Adipocyte (in vitro differentiated cells): ENCODE data around the gene UBXN10.

Experiments used
- DNase-seq: peaks from one replicate; pipeline ENCODE4 v3.0.0-alpha.2; 2015; ENCODE audit warnings: low read depth
- H3K27me3 ChIP-seq: replicated peaks from 2 replicates; pipeline ENCODE4 v1.7.0; 2013; ENCODE audit warnings: mild to moderate bottlenecking, low read length, moderate library complexity; ENCODE audit not compliant: control insufficient read depth, insufficient read depth
- H3K36me3 ChIP-seq: 2 replicates; pipeline ENCODE4 v1.7.0; 2013; ENCODE audit warnings: low read length, mild to moderate bottlenecking, moderate library complexity; ENCODE audit not compliant: control insufficient read depth, insufficient read depth, severe bottlenecking
- H3K4me1 ChIP-seq: 2 replicates; pipeline ENCODE4 v1.7.0; 2013; ENCODE audit warnings: mild to moderate bottlenecking, low read length, moderate library complexity; ENCODE audit not compliant: control insufficient read depth, insufficient read depth
- H3K4me3 ChIP-seq: 2 replicates; pipeline ENCODE4 v1.7.0; 2013; ENCODE audit warnings: mild to moderate bottlenecking, low read length, moderate library complexity
- H3K9ac ChIP-seq: 2 replicates; pipeline ENCODE4 v1.7.0; 2013; ENCODE audit warnings: mild to moderate bottlenecking, low read length, moderate library complexity
- H3K9me3 ChIP-seq: 2 replicates; pipeline ENCODE4 v1.7.0; 2013; ENCODE audit warnings: mild to moderate bottlenecking, low read length, moderate library complexity; ENCODE audit not compliant: control insufficient read depth

UBXN10 gene

GRCh38 chr1:20187103-20187812, 1.4 kb downstream of the UBXN10 start:
- H3K9ac ChIP-seq: no peak overlapping the region
- DNase-seq: no peak
- H3K36me3 ChIP-seq: no peaks in the 10 kb centered on the region
- peaks cover 9% of the 10 kb centered on the region for H3K4me1 ChIP-seq
- peaks cover 73% of the 10 kb centered on the region for H3K27me3 ChIP-seq
- no peak overlapping the region for H3K4me3 ChIP-seq
- H3K9me3 ChIP-seq: no peaks in the 10 kb centered on the region

GRCh38 chr1:20187813-20188454, 2.0 kb downstream of the UBXN10 start:
- Histone ChIP-seq H3K9ac (no peak overlapping the region), H3K36me3 (no peaks in the 10 kb centered on the region), H3K4me3 (no peak overlapping the region), H3K9me3 (no peaks in the 10 kb centered on the region), H3K4me1 (peaks cover 16% of the 10 kb centered on the region), H3K27me3 (peaks cover 70% of the 10 kb centered on the region)
- DNase-seq: no peak

GRCh38 chr1:20188455-20188817, 2.5 kb downstream of the UBXN10 start:
- no peaks in the 10 kb centered on the region for H3K36me3 ChIP-seq
- no peak overlapping the region for H3K9ac ChIP-seq
- peaks cover 65% of the 10 kb centered on the region for H3K27me3 ChIP-seq
- no peak overlapping the region for H3K4me3 ChIP-seq
- no peaks in the 10 kb centered on the region for H3K9me3 ChIP-seq
- H3K4me1 ChIP-seq: peaks cover 16% of the 10 kb centered on the region
- no peak for DNase-seq

GRCh38 chr1:20189664-20190063, 3.8 kb downstream of the UBXN10 start:
- Histone ChIP-seq H3K9ac (no peak overlapping the region), H3K9me3 (no peaks in the 10 kb centered on the region), H3K4me3 (no peak overlapping the region), H3K4me1 (peaks cover 14% of the 10 kb centered on the region), H3K36me3 (no peaks in the 10 kb centered on the region), H3K27me3 (peaks cover 54% of the 10 kb centered on the region)
- no peak for DNase-seq

GRCh38 chr1:20190256-20191160, 4.6 kb downstream of the UBXN10 start:
- Histone ChIP-seq H3K27me3 (peaks cover 46% of the 10 kb centered on the region), H3K36me3 (no peaks in the 10 kb centered on the region), H3K4me1 (peaks cover 19% of the 10 kb centered on the region), H3K9me3 (no peaks in the 10 kb centered on the region), H3K9ac (no peak overlapping the region), H3K4me3 (no peak overlapping the region)
- DNase-seq: no peak

DNA sequence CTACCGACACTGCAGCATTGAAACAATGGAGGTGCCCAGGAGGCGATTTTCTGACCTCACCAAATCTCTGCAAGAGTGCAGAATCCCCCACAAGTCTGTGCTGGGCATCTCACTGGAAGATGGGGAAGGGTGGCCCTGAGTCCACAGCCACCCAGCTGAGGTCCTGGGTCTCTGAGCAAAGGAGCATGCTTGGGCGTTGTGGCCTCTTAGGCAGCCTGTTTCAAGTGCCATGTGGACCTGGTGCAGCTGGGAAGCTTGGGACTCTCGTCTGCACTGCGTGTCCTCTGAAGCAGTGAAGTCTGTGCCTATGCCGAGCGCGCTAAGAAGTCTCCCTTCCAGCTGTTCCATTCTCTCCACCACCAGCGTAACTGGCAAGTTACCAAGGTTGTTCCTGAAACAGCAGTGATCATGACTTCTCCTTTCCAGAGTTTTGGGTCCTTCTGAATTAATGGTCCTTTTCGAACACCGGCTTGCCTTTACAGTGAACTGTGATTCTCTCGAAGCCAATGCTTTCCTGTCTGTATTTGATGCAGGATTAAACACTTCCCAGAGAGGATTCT, 5.5 kb downstream of the UBXN10 start:
- no peak for DNase-seq
- no peak overlapping the region for H3K9ac ChIP-seq

DNA sequence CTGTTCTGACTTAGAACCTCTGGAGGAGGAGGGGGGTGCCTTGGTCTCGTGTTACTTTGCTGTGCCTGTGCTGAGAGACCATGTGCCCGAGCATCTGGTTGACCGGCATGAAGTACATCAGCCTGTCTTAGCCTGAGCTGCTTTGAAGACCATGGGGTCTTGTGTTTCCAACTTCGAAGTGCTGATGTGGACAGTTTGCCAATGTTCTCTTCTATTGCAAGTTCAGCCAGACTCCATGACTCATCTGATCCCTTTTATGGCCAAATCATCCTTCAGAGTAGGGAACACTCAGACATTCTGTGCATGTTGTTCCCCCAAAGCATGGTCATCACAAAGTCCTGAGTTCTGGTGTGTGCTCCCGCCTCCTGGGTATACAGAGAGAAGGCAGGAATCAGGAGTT, 6.5 kb downstream of the UBXN10 start:
- Histone ChIP-seq H3K9me3 (no peaks in the 10 kb centered on the region), H3K4me3 (no peak overlapping the region), H3K27me3 (peaks cover 38% of the 10 kb centered on the region), H3K9ac (no peak overlapping the region), H3K36me3 (no peaks in the 10 kb centered on the region), H3K4me1 (peaks cover 19% of the 10 kb centered on the region)
- DNase-seq: peak; percentile 23

More for the DNA sequence above, 5.5 kb downstream of the UBXN10 start:
- Histone ChIP-seq H3K4me3 (no peak overlapping the region), H3K36me3 (no peaks in the 10 kb centered on the region), H3K9me3 (no peaks in the 10 kb centered on the region), H3K27me3 (peaks cover 44% of the 10 kb centered on the region), H3K4me1 (peaks cover 19% of the 10 kb centered on the region)

DNA sequence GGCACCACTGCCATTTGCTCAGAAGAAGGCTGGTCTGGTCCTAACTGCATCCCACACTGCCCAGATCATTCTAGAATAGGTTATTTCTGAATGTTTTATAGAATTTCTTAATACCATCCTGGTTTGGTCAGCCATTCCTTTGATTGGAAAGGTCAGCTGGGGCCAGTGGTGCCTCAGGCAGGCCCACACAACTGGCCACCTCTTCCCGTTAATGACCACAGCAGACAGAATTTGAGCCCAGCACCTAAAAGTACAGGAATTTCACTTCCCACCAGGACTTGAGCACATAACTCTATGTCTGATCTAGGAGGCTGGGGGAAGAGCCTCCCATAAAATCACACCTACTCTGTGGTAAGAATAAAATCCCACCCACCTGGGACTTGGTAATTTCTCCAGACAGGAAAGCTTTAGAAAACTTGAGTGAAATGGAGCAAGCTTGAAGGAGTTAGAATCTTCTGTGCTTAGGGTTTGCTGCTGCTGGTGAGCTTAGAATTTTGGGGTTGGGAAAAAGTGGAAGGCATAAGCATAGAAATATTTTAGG, 7.0 kb downstream of the UBXN10 start:
- no peak for DNase-seq
- no peak overlapping the region for H3K9ac ChIP-seq
- no peak overlapping the region for H3K4me3 ChIP-seq
- no peaks in the 10 kb centered on the region for H3K9me3 ChIP-seq
- peaks cover 19% of the 10 kb centered on the region for H3K4me1 ChIP-seq
- no peaks in the 10 kb centered on the region for H3K36me3 ChIP-seq
- peaks cover 33% of the 10 kb centered on the region for H3K27me3 ChIP-seq

DNA sequence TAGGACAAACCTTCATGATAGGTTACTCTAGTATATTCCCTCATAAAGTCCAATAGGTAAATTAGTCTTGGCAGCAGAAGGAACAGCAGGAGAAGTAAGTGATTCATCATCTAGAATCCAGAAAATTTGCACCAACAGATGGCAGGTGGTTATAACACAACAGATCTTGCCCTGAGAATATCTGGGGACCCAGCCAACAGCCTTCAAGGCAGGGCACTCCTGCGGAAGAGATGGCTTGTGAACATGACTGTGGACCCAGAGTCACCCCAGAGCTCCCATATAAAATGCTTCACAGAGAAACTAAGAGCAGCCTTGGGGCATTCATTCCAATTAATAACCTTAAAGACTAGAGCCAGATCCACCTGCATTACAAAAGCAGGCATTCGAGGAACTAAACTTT, 8.3 kb downstream of the UBXN10 start:
- peaks cover 19% of the 10 kb centered on the region for H3K4me1 ChIP-seq
- H3K4me3 ChIP-seq: no peak overlapping the region
- DNase-seq: no peak
- no peaks in the 10 kb centered on the region for H3K9me3 ChIP-seq
- no peak overlapping the region for H3K9ac ChIP-seq
- no peaks in the 10 kb centered on the region for H3K36me3 ChIP-seq
- H3K27me3 ChIP-seq: peaks cover 20% of the 10 kb centered on the region

GRCh38 chr1:20194757-20195461, 9.0 kb downstream of the UBXN10 start:
- H3K4me3 ChIP-seq: peak overlapping the region; percentile 54
- peaks cover 19% of the 10 kb centered on the region for H3K27me3 ChIP-seq
- H3K9ac ChIP-seq: no peak overlapping the region
- peaks cover 19% of the 10 kb centered on the region for H3K4me1 ChIP-seq
- H3K36me3 ChIP-seq: no peaks in the 10 kb centered on the region
- no peaks in the 10 kb centered on the region for H3K9me3 ChIP-seq
- DNase-seq: peak; percentile 54
